GM12892 (cell line): Measurements from ENCODE around the gene KAZN.

ENCODE experiments used
- POLR2A ChIP-seq: IDR thresholded peaks from 2 replicates; pipeline ENCODE4 v1.6.1; 2011; ENCODE audit warnings: low read depth, low read length, control low read depth
- TAF1 ChIP-seq: IDR thresholded peaks from 2 replicates; pipeline ENCODE4 v1.6.1; 2011; ENCODE audit warnings: low read depth, mild to moderate bottlenecking, control low read depth, low read length, borderline replicate concordance

- no peak for TF ChIP-seq TAF1
- TF ChIP-seq POLR2A: no peak
Observed at GRCh38 chr1:14694589-14694988, 96.1 kb downstream of the KAZN start.
